Uterus (tissue), 4 donors: Measurements from ENCODE around the gene PPID. TPM values are rescaled to one million over a fixed set of nuclear protein-coding genes. Genes with fewer than 3 reads are reported as not detected.
A peak's percentile ranks its signal among the peaks of the same experiment; 100 is the strongest.

Source experiments
- DNase-seq, 2 donors: peaks; one replicate each; pipeline ENCODE4 v3.0.0-alpha.2; 2019 to 2020
- H3K27ac ChIP-seq, 2 donors: fragments of 200-600 bp; sonication (generic); 1 replicate in 1 of 2; 2 replicates in 1 of 2; pipeline ENCODE4 v1.5.1; 2016 to 2018
- H3K27me3 ChIP-seq, 2 donors: fragments of 200-600 bp; sonication (generic); one replicate each; pipeline ENCODE4 v1.5.1; 2018 to 2019; ENCODE audit warnings: control low read depth in 1 of 2
- H3K36me3 ChIP-seq, 2 donors: fragments of 200-600 bp; sonication (generic); one replicate each; pipeline ENCODE4 v1.5.1; 2019; ENCODE audit warnings: control low read depth in 1 of 2
- H3K4me1 ChIP-seq, 2 donors: fragments of 200-600 bp; sonication (generic); one replicate each; pipeline ENCODE4 v1.5.1; 2018 to 2019; ENCODE audit warnings: control low read depth in 1 of 2
- H3K4me3 ChIP-seq, 2 donors: fragments of 200-600 bp; sonication (generic); 1 replicate in 1 of 2; 2 replicates in 1 of 2; pipeline ENCODE4 v1.5.1; 2018 to 2019; ENCODE audit warnings: mild to moderate bottlenecking in 1 of 2
- H3K9me3 ChIP-seq, 2 donors: fragments of 200-600 bp; sonication (generic); one replicate each; pipeline ENCODE4 v1.5.1; 2019; ENCODE audit warnings: control low read depth in 1 of 2
- CTCF ChIP-seq, 4 experiments: fragments of 200-600 bp in 2 of 4; fragments of 450-650 bp in 2 of 4; sonication (generic) in 2 of 4; IDR thresholded peaks; one replicate each; pipeline ENCODE4 v1.5.1; 2016 to 2019; ENCODE audit warnings: antibody characterized with exemption in 4 of 4, mild to moderate bottlenecking in 2 of 4, moderate library complexity in 1 of 4
- POLR2A ChIP-seq, 2 donors: fragments of 450-650 bp; IDR thresholded peaks; one replicate each; pipeline ENCODE4 v1.6.1; 2016; ENCODE audit warnings: antibody characterized with exemption in 2 of 2, mild to moderate bottlenecking in 1 of 2, moderate library complexity in 1 of 2
- intact Hi-C: fragments of 100-400 bp; cut with DNase I; formaldehyde crosslinking; loops from one replicate; pipeline ENCODE4 v1.15.1; 2023; ENCODE audit warnings: low total_unique reads
- total RNA-seq, 4 donors: library from RNA; depleted of rRNA in 3 of 4; stranded (reverse); fragments of >200 nt in 3 of 4; gene quantifications; one replicate each; pipeline versions ENCODE4 v1.1.0 to v1.2.4, GENCODE V29; 2014 to 2023
- donor health status: DM: yes; HTN: yes; CAD: no.

Gene PPID
- total RNA-seq, 4 donors from 2014 or later, result 2.6 to 36.1 (median 13.8) TPM

DNA sequence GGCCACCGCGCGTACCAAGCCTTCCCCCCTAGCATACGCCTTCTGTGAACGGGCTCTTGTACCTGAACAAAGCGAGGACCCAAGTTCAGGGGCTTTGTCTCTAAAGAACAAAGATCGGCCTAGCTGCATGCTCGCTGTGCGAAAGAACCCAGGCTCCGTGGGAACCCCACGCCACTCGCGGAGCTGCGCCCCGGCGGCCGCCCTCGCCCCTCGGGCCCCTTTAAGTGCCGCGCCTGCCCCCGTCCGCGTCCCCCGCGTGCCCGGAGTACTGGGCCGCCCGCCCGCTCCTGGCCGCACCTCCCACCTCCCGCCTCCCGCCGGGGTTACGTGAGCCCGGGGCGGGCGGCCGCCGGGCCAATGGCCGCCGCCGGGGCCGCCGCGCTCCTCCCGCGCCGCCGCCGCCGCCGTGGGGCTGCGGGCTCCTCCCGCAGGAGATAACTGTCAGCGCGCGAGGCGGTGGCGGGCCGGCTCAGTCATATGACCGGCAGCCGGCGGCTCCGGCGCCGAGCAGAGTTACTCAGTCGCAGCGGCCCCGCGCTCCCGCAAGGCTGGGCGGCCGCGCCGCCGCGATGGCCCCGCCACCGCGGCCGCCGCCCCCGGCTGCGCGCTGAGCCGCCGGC is 45.5 kb upstream of the PPID start, which contains the start of gene FNIP2:
Gene FNIP2 (plus strand): TSS at position 472 of the 620 bp plus-strand sequence. CDS start 187 bp downstream, outside the sequence.
- H3K27ac ChIP-seq, result peak within 1 kb of the TSS; percentile 90 to 95
- no peaks in the 10 kb centered on the region for H3K36me3 ChIP-seq
- H3K4me1 ChIP-seq, result peaks cover 0 to 4% of the 10 kb centered on the region in 2 donors
- H3K4me3 ChIP-seq, result peak within 1 kb of the TSS; percentile 83 to 93
- no peaks in the 10 kb centered on the region for H3K9me3 ChIP-seq
- intact Hi-C loops, result no loop called here
- TF ChIP-seq POLR2A (IDR thresholded peaks at IDR 0.05) (peak; percentile 69 to 82), CTCF (IDR thresholded peaks at IDR 0.05) (peak in 1 of 4 experiments; percentile 3)
- no peaks in the 10 kb centered on the region for H3K27me3 ChIP-seq
- DNase-seq, result peak; percentile 77 to 83

DNA sequence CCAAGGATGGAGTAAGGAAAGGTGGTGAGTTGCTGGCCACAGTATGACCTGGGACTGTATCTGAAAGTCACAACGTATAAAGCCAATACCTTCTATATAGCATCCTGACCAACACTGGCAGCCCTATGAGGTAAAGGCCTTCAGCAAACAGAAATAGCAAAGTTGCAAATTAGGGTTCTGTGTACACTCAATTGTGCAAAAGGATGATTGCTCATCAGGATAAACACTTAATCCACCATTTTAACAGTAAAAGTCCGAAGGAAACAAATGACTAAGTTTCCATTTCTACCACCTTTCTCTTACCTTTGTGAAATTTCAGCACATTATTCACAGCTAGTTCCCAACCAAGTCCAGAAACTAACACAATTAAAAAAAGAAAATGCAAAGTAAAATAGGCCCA is 44.3 kb upstream of the PPID start:
- H3K27ac ChIP-seq, result peak overlapping the region; percentile 90 to 95
- no peaks in the 10 kb centered on the region for H3K9me3 ChIP-seq
- no peak for DNase-seq
- no peak overlapping the region for H3K4me3 ChIP-seq
- peaks cover 0 to 4% of the 10 kb centered on the region in 2 donors for H3K4me1 ChIP-seq
- TF ChIP-seq CTCF (IDR thresholded peaks at IDR 0.05) (no peak), POLR2A (IDR thresholded peaks at IDR 0.05) (no peak)
- intact Hi-C loops, result no loop called here
- H3K27me3 ChIP-seq, result no peaks in the 10 kb centered on the region
- H3K36me3 ChIP-seq, result no peaks in the 10 kb centered on the region

GRCh38 chr4:158766434-158767044 is 43.3 kb upstream of the PPID start:
- no peak for DNase-seq
- no peak overlapping the region for H3K4me3 ChIP-seq
- H3K9me3 ChIP-seq, result no peaks in the 10 kb centered on the region
- peak overlapping the region in 1 of 2 donors; percentile 13 for H3K27ac ChIP-seq
- H3K27me3 ChIP-seq, result no peaks in the 10 kb centered on the region
- intact Hi-C loops, result no loop called here
- H3K36me3 ChIP-seq, result no peaks in the 10 kb centered on the region
- peaks cover 0 to 4% of the 10 kb centered on the region in 2 donors for H3K4me1 ChIP-seq
- TF ChIP-seq CTCF (IDR thresholded peaks at IDR 0.05), result no peak
- TF ChIP-seq POLR2A (IDR thresholded peaks at IDR 0.05), result no peak

GRCh38 chr4:158763462-158763861 is 40.3 kb upstream of the PPID start:
- no peaks in the 10 kb centered on the region for H3K36me3 ChIP-seq
- DNase-seq, result no peak
- no peaks in the 10 kb centered on the region for H3K27me3 ChIP-seq
- no peak overlapping the region for H3K4me3 ChIP-seq
- H3K9me3 ChIP-seq, result no peaks in the 10 kb centered on the region
- H3K4me1 ChIP-seq, result no peaks in the 10 kb centered on the region
- intact Hi-C loops, result no loop called here
- H3K27ac ChIP-seq, result no peak overlapping the region
- TF ChIP-seq POLR2A (IDR thresholded peaks at IDR 0.05), result no peak
- no peak for TF ChIP-seq CTCF (IDR thresholded peaks at IDR 0.05)

GRCh38 chr4:158762553-158762952 is 39.4 kb upstream of the PPID start:
- Histone ChIP-seq H3K4me1 (no peaks in the 10 kb centered on the region), H3K4me3 (no peak overlapping the region), H3K27ac (no peak overlapping the region), H3K27me3 (no peaks in the 10 kb centered on the region), H3K36me3 (no peaks in the 10 kb centered on the region), H3K9me3 (no peaks in the 10 kb centered on the region)
- TF ChIP-seq POLR2A (IDR thresholded peaks at IDR 0.05) (no peak), CTCF (IDR thresholded peaks at IDR 0.05) (no peak)
- no peak for DNase-seq
- intact Hi-C loops, result no loop called here
